A549 (cell line): ENCODE data around the gene LRP1. TPM values are rescaled to one million over a fixed set of nuclear protein-coding genes. Genes with fewer than 3 reads are reported as not detected.

ENCODE experiments used
- ATAC-seq, 2 experiments: fragments of 200-7000 bp in 1 of 2; fragments of >200 bp in 1 of 2; cut with Nextera tagmentation in 1 of 2; cut with Tn5 transposase in 1 of 2; 3 replicates each; pipeline versions ENCODE4 v1.8.0 to v1.9.1; 2018 to 2020; ENCODE audit warnings: mild to moderate bottlenecking in 1 of 2, moderate library complexity in 1 of 2
- CTCF ChIA-PET: fragments of 300-600 bp; sonication (Branson Sonifier 250); formaldehyde crosslinking; extraction: SDS; loops from one replicate; lab custom pipeline; 2021; ENCODE audit warnings: antibody characterized with exemption, inconsistent platforms; lab: Yijun Ruan, JAX
- POLR2A ChIA-PET: fragments of 350-600 bp; formaldehyde crosslinking; extraction: SDS; loops from one replicate; lab custom pipeline; 2021; ENCODE audit warnings: antibody characterized with exemption, inconsistent platforms; lab: Yijun Ruan, JAX
- DNase-seq, 2 experiments: peaks; one replicate each; pipeline versions ENCODE4 v3.0.0 to v3.0.0-alpha.2; 2011 to 2016; ENCODE audit warnings: low read depth in 1 of 2, low spot score in 1 of 2
- FAIRE-seq: peaks from 2 replicates; lab custom pipeline; 2011; peaks lifted over from hg19 to GRCh38; lab: Jason Lieb, UNC
- H3K27ac ChIP-seq, 2 experiments: fragments of >200 bp; sonication (Bioruptor Twin); formaldehyde crosslinking; 3 replicates each; pipeline ENCODE4 v1.5.1; 2016 to 2017
- H3K4me1 ChIP-seq: fragments of >200 bp; sonication (Bioruptor Twin); formaldehyde crosslinking; 3 replicates; pipeline ENCODE4 v1.6.1; 2016
- H3K4me2 ChIP-seq: fragments of >200 bp; sonication (Bioruptor Twin); formaldehyde crosslinking; 3 replicates; pipeline ENCODE4 v1.6.1; 2016
- H3K4me3 ChIP-seq: fragments of >200 bp; sonication (Bioruptor Twin); formaldehyde crosslinking; 3 replicates; pipeline ENCODE4 v1.5.1; 2016
- H3K9me3 ChIP-seq: fragments of >200 bp; sonication (Bioruptor Twin); formaldehyde crosslinking; 3 replicates; pipeline ENCODE4 v1.6.1; 2016
- CTCF ChIP-seq: fragments of >200 bp; sonication (Bioruptor Twin); formaldehyde crosslinking; IDR thresholded peaks from 3 replicates; pipeline ENCODE4 v1.5.1; 2016
- EHF ChIP-seq: fragments of 250-450 bp; sonication (Bioruptor Pico); IDR thresholded peaks from 2 replicates; pipeline ENCODE4 v1.5.0; 2020; ENCODE audit warnings: mild to moderate bottlenecking
- EHMT2 ChIP-seq: fragments of 200-600 bp; sonication (generic); IDR thresholded peaks from 2 replicates; pipeline ENCODE4 v1.6.1; 2016; ENCODE audit warnings: antibody characterized with exemption, low read depth, mild to moderate bottlenecking, moderate library complexity
- FOSB ChIP-seq: fragments of 250-450 bp; sonication (Bioruptor Pico); IDR thresholded peaks from 2 replicates; pipeline ENCODE4 v1.5.0; 2020; ENCODE audit warnings: mild to moderate bottlenecking, moderate library complexity
- FOSL2 ChIP-seq, 2 experiments: fragments of 450-650 bp in 1 of 2; fragments of >200 bp in 1 of 2; sonication (Bioruptor Twin) in 1 of 2; formaldehyde crosslinking; IDR thresholded peaks; 2 replicates each; pipeline versions ENCODE4 v1.5.0 to v1.6.1; 2016 to 2020; ENCODE audit warnings: mild to moderate bottlenecking in 1 of 2, moderate library complexity in 1 of 2
- HMGXB4 ChIP-seq: fragments of 250-450 bp; sonication (Bioruptor Pico); IDR thresholded peaks from 2 replicates; pipeline ENCODE4 v1.5.0; 2021; ENCODE audit warnings: mild to moderate bottlenecking, moderate library complexity, borderline replicate concordance
- HOXA7 ChIP-seq: fragments of 250-450 bp; sonication (Bioruptor Pico); IDR thresholded peaks from 2 replicates; pipeline ENCODE4 v1.5.0; 2020; ENCODE audit warnings: mild to moderate bottlenecking, moderate library complexity
- KDM5A ChIP-seq: fragments of 200-600 bp; sonication (generic); IDR thresholded peaks from 2 replicates; pipeline ENCODE4 v1.6.1; 2016; ENCODE audit warnings: antibody characterized with exemption, mild to moderate bottlenecking
- RNF2 ChIP-seq: fragments of 200-600 bp; sonication (generic); IDR thresholded peaks from 2 replicates; pipeline ENCODE4 v1.6.1; 2016; ENCODE audit warnings: low read depth, mild to moderate bottlenecking, antibody characterized with exemption, moderate library complexity, borderline replicate concordance
- WGBS: methylation state at CpG from one replicate; pipeline ENCODE4 v1.1.6; 2017; ENCODE audit errors: missing lambda C conversion rate; 5-methylcytosine and 5-hydroxymethylcytosine counted together
- polyA plus RNA-seq, 4 experiments: library from polyadenylated mRNA; depleted of rRNA in 3 of 4; stranded (reverse); fragments of >200 nt; fragmentation: RNase III in 1 of 4; extraction: RNeasy Plus Mini Kit Qiagen cat#74134 plus additional on column Dnase treatment in 1 of 4; gene quantifications; 2 replicates in 3 of 4; 3 replicates in 1 of 4; pipeline ENCODE4 v1.2.3, GENCODE V29; 2011 to 2017
- TF ChIP-seq, protein P1 (sequence below): IDR thresholded peaks from 2 replicates; pipeline ENCODE4 v1.6.1; 2012

Gene LRP1
- polyA plus RNA-seq, 2 of the 4 experiments (the other 2 are of a cell fraction): 5.6 to 9.4 TPM

- TF ChIP-seq HMGXB4 (CRISPR knock-in tag): no peak
- no peak for TF ChIP-seq FOSL2 (IDR thresholded peaks at IDR 0.05)
- no peak for TF ChIP-seq FOSL2 (CRISPR knock-in tag; IDR thresholded peaks at IDR 0.05)
- TF ChIP-seq KDM5A: no peak
Measured at GRCh38 chr12:57088354-57089270, 39.7 kb upstream of the LRP1 start, which contains the start of gene NAB2 (continued).

DNA sequence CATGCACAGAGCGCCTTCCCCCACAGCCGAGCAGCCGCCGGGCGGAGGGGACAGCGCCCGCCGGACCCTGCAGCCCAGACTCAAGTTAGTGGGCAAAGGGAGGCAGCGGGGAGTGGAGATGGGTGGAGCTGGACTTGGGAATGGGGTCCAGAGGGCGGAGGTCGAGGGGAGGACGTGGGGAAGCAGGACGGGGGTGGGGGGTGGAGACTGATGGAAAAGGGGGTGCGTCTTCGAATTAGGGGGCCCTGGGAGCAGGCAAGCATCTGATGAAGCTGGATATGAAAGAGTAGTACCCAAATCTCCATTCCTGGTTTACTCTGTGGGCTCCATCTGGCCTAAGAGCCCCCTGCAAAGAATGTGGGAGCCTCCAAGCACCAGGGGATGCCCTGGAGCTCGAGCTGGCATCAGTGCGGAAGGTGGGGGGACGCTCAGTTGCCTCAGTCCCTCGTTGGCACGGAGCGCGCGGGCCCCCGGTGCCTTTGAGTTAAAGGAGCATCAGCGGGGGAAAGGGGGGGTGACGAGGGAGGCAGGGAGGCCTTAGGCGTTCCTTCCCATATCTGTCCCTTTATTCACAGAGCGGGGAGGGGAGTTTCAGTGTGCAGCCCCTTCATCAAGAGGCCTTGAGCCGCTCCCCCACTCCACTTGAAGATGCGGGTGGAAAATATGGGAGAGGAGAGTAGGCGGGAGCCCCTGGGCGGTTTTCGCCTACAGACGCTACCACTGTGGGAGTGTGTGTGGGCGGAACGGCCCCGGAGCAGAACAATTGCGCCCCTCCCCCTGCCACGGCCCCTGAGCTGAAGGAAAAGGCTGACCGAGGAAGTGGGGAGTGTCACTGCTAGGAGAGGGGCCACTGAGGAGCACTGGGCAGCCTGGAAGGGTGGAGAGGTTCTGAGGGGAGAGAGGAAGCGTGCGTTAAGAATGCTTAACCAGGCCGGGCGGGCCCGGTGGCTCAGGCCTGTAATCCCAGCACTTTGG, 38.7 kb upstream of the LRP1 start:
- peaks cover 19% of the 10 kb centered on the region for H3K4me1 ChIP-seq
- TF ChIP-seq KDM5A (no peak), CTCF (no peak), HOXA7 (CRISPR knock-in tag) (no peak)
- TF ChIP-seq, protein P1, sequence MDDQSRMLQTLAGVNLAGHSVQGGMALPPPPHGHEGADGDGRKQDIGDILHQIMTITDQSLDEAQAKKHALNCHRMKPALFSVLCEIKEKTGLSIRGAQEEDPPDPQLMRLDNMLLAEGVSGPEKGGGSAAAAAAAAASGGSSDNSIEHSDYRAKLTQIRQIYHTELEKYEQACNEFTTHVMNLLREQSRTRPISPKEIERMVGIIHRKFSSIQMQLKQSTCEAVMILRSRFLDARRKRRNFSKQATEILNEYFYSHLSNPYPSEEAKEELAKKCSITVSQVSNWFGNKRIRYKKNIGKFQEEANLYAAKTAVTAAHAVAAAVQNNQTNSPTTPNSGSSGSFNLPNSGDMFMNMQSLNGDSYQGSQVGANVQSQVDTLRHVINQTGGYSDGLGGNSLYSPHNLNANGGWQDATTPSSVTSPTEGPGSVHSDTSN: peak; percentile 61; the same call in 1 of the 2 replicates
- TF ChIP-seq, all 56 proteins: peak for 1
- Histone ChIP-seq H3K4me2 (peak overlapping the region; percentile 96), H3K4me3 (peak overlapping the region; percentile 58), H3K9me3 (no peaks in the 10 kb centered on the region), H3K27ac (peak overlapping the region; percentile 71 to 100)
- no peak for DNase-seq
- CTCF ChIA-PET: interaction anchor here (0.8 to 18.3 kb wide), 9 partner anchors 10 to 92 kb away, joined by 3 to 330 read pairs (median 5); partner anchors contain the start of gene STAT6
- WGBS: 7% methylated on average over 44 of the region's 45 CpGs
- ATAC-seq: peak in 1 of 2 experiments; percentile 2; a peak in 1 of 6 replicates
- POLR2A ChIA-PET: interaction anchor here (1.0 to 6.8 kb wide), 7 partner anchors 9 to 364 kb away, joined by 3 to 143 read pairs (median 14); partner anchors contain the start of genes NACA, NEMP1 and STAT6
- no peak for FAIRE-seq

DNA sequence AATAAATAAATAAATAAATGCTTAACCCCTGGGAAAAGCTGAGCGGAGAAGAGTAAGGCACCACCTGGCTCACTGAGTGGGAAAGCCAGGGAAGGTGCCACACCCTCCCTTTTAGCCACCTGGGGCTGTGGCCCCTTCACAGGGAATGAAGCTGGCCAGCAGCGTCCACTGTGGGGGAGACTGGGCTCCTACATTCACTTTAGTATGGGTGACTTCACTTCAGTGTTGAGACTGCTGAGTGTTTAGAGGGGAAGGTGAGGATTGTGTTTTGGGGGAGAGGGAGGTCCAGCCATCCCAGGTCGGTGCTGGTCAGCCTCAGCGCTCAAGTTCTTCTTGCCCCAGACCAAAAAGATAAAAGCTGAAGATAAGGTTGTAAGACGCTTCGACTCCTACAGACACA, 37.8 kb upstream of the LRP1 start:
- peak overlapping the region; percentile 58; the same call in 2 of the 3 replicates for H3K4me3 ChIP-seq
- ChIA-PET POLR2A (interaction anchor here (1.0 to 6.8 kb wide), 3 partner anchors 12 to 21 kb away, joined by 3 to 143 read pairs (median 63); partner anchors contain the start of genes NEMP1 and STAT6), CTCF (interaction anchor here (0.8 to 18.3 kb wide), 9 partner anchors 9 to 91 kb away, joined by 3 to 330 read pairs (median 10); partner anchors contain the start of genes NEMP1 and STAT6)
- WGBS: 90% methylated on average over 6 of the region's 6 CpGs
- peak overlapping the region; percentile 96 for H3K4me2 ChIP-seq
- H3K27ac ChIP-seq: no peak overlapping the region
- ATAC-seq (no peak), FAIRE-seq (no peak), DNase-seq (no peak)
- peaks cover 19% of the 10 kb centered on the region for H3K4me1 ChIP-seq
- TF ChIP-seq HMGXB4 (CRISPR knock-in tag): no peak
- no peak for TF ChIP-seq EHF (CRISPR knock-in tag)
- TF ChIP-seq EHMT2: no peak
- no peak for TF ChIP-seq RNF2
- no peak for TF ChIP-seq FOSB (CRISPR knock-in tag)
- H3K9me3 ChIP-seq: no peaks in the 10 kb centered on the region
